HG03439 (cell line): ENCODE data around the gene SS18L1.

Experiments
- ATAC-seq: cut with Tn5 transposase; IDR thresholded peaks from one replicate; pipeline ENCODE4 v1.9.1; 2021; ENCODE audit warnings: mild to moderate bottlenecking, moderate library complexity; ENCODE audit not compliant: unreplicated experiment

SS18L1 gene

GRCh38 chr20:62208795-62209755 is 65.5 kb downstream of the SS18L1 start:
- ATAC-seq: no peak

- ATAC-seq: no peak
Measured at GRCh38 chr20:62209850-62210495, 66.4 kb downstream of the SS18L1 start.

GRCh38 chr20:62210496-62210855 is 66.9 kb downstream of the SS18L1 start:
- ATAC-seq: no peak

GRCh38 chr20:62211216-62211615 is 67.6 kb downstream of the SS18L1 start:
- no peak for ATAC-seq

GRCh38 chr20:62211769-62212288 is 68.3 kb downstream of the SS18L1 start:
- ATAC-seq: no peak

GRCh38 chr20:62212299-62212698 is 68.7 kb downstream of the SS18L1 start:
- no peak for ATAC-seq

GRCh38 chr20:62214067-62214466 is 70.5 kb downstream of the SS18L1 start:
- ATAC-seq: no peak

- no peak for ATAC-seq
Measured at GRCh38 chr20:62215020-62215990, 71.7 kb downstream of the SS18L1 start.

- no peak for ATAC-seq
Measured at GRCh38 chr20:62215991-62216635, 72.5 kb downstream of the SS18L1 start.

- ATAC-seq: no peak
Measured at GRCh38 chr20:62216636-62217566, 73.3 kb downstream of the SS18L1 start.

GRCh38 chr20:62217913-62218773 is 74.6 kb downstream of the SS18L1 start:
- ATAC-seq: no peak

GRCh38 chr20:62219101-62219991 is 75.8 kb downstream of the SS18L1 start:
- no peak for ATAC-seq

GRCh38 chr20:62219992-62220665 is 76.6 kb downstream of the SS18L1 start, which contains the start of gene HRH3:
Gene HRH3 (minus strand): TSS chr20:62220278. CDS start chr20:62219970, 308 bp downstream.
- no peak for ATAC-seq

- ATAC-seq: no peak
Measured at GRCh38 chr20:62220666-62221568, 77.3 kb downstream of the SS18L1 start.

GRCh38 chr20:62222266-62222850 is 78.8 kb downstream of the SS18L1 start:
- no peak for ATAC-seq
